Brain microvascular endothelial cell (primary cell): ENCODE results near the gene LIG3.
"Not testable (repeated sequence)": the region's sequence is repeated elsewhere in the genome, so short reads cannot be mapped to it uniquely, and the experiment has no call there.

Experiments
- DNase-seq: peaks from one replicate; pipeline ENCODE4 v3.0.0-alpha.2; 2020
- H3K27ac ChIP-seq: fragments of 250-450 bp; sonication (Bioruptor Pico); 2 replicates; pipeline ENCODE4 v1.5.1; 2020; ENCODE audit warnings: mild to moderate bottlenecking, moderate library complexity
- H3K27me3 ChIP-seq: fragments of 250-450 bp; sonication (Bioruptor Pico); replicated peaks from 2 replicates; pipeline ENCODE4 v1.5.1; 2020; ENCODE audit warnings: mild to moderate bottlenecking
- H3K36me3 ChIP-seq: fragments of 250-450 bp; sonication (Bioruptor Pico); replicated peaks from 2 replicates; pipeline ENCODE4 v1.5.1; 2020; ENCODE audit warnings: mild to moderate bottlenecking
- H3K4me3 ChIP-seq: 2 replicates; pipeline ENCODE4 v1.5.1; 2011; ENCODE audit warnings: low read depth, mild to moderate bottlenecking, control low read depth, low read length, moderate library complexity
- in situ Hi-C: cut with HindIII; loops from 2 replicates; pipeline ENCODE4 v1.10.0; 2017; ENCODE audit warnings: low sequenced_read_pairs, low pct_ligation_motif_present
- TF ChIP-seq, protein P1 (sequence below): IDR thresholded peaks from 2 replicates; pipeline ENCODE4 v1.5.1; 2011; ENCODE audit warnings: low read depth, mild to moderate bottlenecking, moderate library complexity, low read length, control low read depth, inconsistent platforms; ENCODE audit errors: missing control alignments

The LIG3 gene

DNA sequence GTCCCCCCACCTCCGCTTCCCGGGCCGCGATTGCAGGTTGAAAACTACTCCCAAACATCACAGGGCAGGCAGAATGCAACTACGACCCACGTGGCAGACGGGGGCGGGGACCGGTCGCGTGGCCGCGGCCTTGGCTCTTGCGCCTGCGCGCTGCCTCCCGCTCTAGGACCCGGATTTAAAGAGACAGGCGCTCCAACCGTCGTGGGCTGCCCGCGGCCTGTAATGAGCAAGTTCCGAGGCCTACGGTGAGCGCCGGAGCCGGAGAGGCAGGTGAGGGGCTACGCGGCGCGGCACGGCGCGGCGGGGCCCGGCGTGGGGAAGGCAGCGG, at the start of gene LIG3:
Gene LIG3 (plus strand): TSS at position 160 of the 328 bp plus-strand sequence. CDS start 2,494 bp downstream, outside the sequence.
- no peaks in the 10 kb centered on the region for H3K27me3 ChIP-seq
- in situ Hi-C loops, result no loop called here
- H3K36me3 ChIP-seq, result peaks cover 4% of the 10 kb centered on the region
- TF ChIP-seq, protein P1, sequence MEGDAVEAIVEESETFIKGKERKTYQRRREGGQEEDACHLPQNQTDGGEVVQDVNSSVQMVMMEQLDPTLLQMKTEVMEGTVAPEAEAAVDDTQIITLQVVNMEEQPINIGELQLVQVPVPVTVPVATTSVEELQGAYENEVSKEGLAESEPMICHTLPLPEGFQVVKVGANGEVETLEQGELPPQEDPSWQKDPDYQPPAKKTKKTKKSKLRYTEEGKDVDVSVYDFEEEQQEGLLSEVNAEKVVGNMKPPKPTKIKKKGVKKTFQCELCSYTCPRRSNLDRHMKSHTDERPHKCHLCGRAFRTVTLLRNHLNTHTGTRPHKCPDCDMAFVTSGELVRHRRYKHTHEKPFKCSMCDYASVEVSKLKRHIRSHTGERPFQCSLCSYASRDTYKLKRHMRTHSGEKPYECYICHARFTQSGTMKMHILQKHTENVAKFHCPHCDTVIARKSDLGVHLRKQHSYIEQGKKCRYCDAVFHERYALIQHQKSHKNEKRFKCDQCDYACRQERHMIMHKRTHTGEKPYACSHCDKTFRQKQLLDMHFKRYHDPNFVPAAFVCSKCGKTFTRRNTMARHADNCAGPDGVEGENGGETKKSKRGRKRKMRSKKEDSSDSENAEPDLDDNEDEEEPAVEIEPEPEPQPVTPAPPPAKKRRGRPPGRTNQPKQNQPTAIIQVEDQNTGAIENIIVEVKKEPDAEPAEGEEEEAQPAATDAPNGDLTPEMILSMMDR, result no peak
- DNase-seq, result peak; percentile 92
- H3K27ac ChIP-seq, result peak within 1 kb of the TSS; percentile 97
- H3K4me3 ChIP-seq, result peak within 1 kb of the TSS; percentile 72

DNA sequence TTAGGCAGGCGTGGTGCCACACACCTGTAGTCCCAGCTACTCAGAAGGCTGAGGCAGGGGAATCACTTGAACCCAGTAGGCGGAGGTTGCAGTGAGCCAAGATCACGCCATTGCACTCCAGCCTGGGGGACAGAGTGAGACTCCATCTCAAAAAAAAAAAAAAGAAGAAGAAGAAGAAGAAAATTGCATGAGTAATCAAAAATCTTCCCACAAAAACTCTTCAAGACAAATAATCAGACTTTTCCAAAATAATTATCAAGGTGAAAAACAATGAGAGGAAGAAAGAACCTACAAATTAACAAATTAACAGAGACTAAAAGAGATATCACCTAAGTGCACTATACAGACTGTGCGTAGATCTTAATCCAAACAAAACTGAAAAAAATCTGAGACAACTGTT, 29.5 kb upstream of the LIG3 start:
- H3K4me3 ChIP-seq, H3K36me3 ChIP-seq, in situ Hi-C loops, H3K27ac ChIP-seq, H3K27me3 ChIP-seq, DNase-seq: not testable (repeated sequence)

DNA sequence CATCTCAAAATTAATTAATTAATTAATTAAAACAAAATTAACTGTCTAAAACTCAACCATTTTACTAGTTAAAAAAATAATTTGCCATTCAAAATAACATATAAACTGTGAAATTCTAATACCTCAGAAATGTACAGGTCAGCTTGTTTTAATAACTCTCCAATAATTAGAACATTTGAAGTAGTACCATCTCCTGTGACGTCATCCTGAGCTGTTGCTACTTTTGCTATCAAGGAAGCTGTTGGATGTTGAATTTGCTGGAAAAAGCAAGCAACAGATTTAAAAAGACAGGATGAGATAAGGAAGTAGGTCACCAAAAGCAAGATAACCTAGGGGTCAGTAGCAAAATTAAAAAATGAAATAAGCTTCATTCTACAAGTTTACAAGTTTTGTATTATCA, 21.9 kb upstream of the LIG3 start:
- Histone ChIP-seq H3K27ac (no peak overlapping the region), H3K27me3 (no peaks in the 10 kb centered on the region), H3K4me3 (no peak overlapping the region), H3K36me3 (no peaks in the 10 kb centered on the region)
- TF ChIP-seq, protein P1, result no peak
- in situ Hi-C loops, result no loop called here
- DNase-seq, result no peak

- in situ Hi-C loops, result no loop called here
- Histone ChIP-seq H3K36me3 (no peaks in the 10 kb centered on the region), H3K27me3 (no peaks in the 10 kb centered on the region), H3K27ac (peak within 1 kb of the TSS; percentile 93), H3K4me3 (peak within 1 kb of the TSS; percentile 98)
- peak; percentile 93 for DNase-seq
- TF ChIP-seq, protein P1, result no peak
Observed at GRCh38 chr17:34961093-34961911, 19.0 kb upstream of the LIG3 start, which contains the start of the genes CCT6B and ZNF830. CCT6B (minus strand) TSS chr17:34961460; CDS start chr17:34961393, 67 bp downstream. ZNF830 (plus strand) TSS chr17:34961540; CDS start chr17:34961567, 27 bp downstream.

- no peaks in the 10 kb centered on the region for H3K27me3 ChIP-seq
- no peak overlapping the region for H3K4me3 ChIP-seq
- no peak overlapping the region for H3K27ac ChIP-seq
- in situ Hi-C loops, result no loop called here
- H3K36me3 ChIP-seq, result no peaks in the 10 kb centered on the region
- DNase-seq, result no peak
- TF ChIP-seq, protein P1, result no peak
Observed at GRCh38 chr17:34974179-34974578, 6.1 kb upstream of the LIG3 start.

DNA sequence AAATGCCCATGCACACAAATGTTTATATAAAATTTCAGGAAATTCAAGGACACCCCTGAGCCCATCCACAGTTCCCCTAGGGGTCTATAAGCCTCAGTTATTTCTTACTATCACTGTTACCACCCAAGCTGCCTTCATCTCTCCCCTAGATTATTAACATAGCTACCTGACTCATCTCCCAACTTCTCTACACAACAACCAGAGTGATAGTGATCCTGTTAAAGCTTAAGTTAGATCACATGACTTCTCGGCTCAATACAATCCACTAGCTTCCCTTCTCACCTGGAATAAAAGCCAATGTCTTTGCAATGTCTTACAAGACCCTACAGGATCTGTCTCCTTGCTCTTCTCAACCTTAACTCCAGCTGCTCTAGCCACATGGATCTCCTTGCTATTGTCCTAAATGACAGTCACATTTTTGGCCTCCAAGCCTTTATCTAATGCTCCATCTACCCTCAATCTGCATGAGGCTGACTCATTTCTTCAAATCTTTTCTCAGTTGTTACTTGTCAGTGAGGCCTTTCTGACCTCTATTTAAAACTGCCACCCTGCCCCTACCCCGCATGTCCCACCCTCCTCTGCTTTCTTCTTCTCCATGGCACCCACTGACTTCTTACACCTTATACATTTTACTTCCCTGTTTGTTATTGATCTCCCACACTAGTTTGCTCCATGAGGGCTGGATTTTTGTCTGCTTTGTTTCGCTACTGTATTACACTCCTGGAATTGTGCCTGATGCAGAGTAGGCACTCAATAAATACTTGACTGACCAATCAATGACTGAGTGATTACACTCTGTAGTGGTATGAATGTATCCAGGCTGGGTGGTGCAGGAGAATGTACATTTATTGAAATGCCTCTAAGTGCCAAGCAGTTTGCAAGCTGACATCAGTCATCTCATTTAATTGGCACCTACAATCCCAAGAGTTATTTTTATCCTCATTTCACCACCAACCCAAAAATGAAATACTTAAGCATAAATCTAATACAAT, 5.2 kb upstream of the LIG3 start:
- no peak for DNase-seq
- Histone ChIP-seq H3K27ac (no peak overlapping the region), H3K36me3 (no peaks in the 10 kb centered on the region), H3K27me3 (no peaks in the 10 kb centered on the region), H3K4me3 (no peak overlapping the region)
- in situ Hi-C loops, result no loop called here
- TF ChIP-seq, protein P1, result no peak
